ENCODE data around the gene CLEC2B. TPM values are rescaled to one million over a fixed set of nuclear protein-coding genes. Genes with fewer than 3 reads are reported as not detected.

CLEC2B gene
- total RNA-seq, 1 donor from 2014 or later, result 78.8 TPM

DNA sequence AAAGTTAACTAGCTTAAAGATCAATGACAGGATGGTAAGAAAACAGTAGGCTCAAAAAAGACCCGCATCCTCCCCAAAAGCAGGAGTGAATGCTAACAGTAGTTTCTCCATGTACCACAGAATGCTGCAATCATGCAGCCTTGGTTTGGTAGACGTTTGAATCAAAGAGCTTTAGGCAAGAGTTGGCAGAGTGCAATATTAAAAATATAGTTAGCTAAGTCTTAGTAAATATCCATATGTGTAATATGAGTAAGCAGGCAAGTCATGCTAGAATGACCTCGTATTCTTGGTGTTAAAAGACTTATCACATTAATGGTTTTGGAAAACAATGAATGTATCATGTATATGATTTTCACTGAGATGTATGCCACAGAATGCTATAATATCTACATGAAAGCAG lies 60.6 kb downstream of the CLEC2B start:
- no peak for DNase-seq

DNA sequence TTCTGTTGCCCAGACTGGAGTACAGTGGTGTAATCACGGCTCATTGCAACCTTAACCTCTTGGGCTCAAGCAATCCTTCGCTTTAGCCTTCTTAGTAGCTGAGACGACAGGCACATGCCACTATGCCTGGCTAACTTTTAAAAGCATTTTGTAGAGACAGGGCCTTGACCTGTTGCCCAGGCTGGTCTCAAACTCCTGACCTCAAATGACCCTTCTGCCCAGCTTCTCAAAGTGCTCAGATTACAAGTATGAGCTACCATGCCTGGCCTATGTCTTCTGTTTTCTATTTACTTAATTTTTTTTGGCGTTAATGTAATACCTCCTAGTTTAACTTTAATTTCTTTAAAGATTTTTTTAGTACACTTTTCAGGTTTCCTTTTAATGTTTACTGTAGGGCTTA lies 62.4 kb downstream of the CLEC2B start:
- no peak for DNase-seq

DNA sequence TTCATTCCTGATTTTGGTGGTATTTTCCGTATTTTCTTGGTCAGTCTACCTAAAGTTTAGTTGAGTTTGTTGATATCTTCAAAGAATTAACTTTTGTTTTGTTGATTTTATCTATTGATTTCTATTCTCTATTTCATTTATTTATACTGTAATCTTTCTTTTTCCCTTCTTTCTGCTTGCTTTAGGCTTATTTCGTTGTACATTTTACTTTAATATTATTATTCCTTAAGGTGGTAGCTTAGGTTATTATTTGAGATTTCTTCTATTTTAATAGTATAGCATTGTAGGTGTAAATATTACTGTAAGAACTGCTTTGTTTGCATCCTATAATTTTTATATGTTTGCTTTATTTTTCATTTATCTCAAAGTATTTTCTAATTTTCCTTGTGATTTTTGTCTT lies 63.3 kb downstream of the CLEC2B start:
- DNase-seq, result no peak

Other genes with a start within 250 kb of the CLEC2B start
- 1.2 and 2.4 TPM in 2 replicates for gene CLEC2D, start 199.6 kb downstream of the CLEC2B start, total RNA-seq
- not detected in 2 replicates for gene CLECL1, start 136.3 kb downstream of the CLEC2B start, total RNA-seq
- gene CD69, start 108.5 kb downstream of the CLEC2B start, total RNA-seq, result 0.23 and 1.5 TPM in 2 replicates
- gene KLRF1, start 41.9 kb downstream of the CLEC2B start, total RNA-seq, result not detected in 2 replicates
- gene KLRF2, start 12.1 kb upstream of the CLEC2B start, total RNA-seq, result not detected in 2 replicates
- gene CLEC2A, start 63.0 kb upstream of the CLEC2B start, total RNA-seq, result not detected in 2 replicates
- not detected in 2 replicates for gene CLEC12A, start 102.1 kb upstream of the CLEC2B start, total RNA-seq
- gene CLEC1B, start 129.8 kb upstream of the CLEC2B start, total RNA-seq, result not detected in 2 replicates
- under 0.01 and 0.19 TPM in 2 replicates for gene CLEC12B, start 141.3 kb upstream of the CLEC2B start, total RNA-seq
- gene CLEC9A, start 161.3 kb upstream of the CLEC2B start, total RNA-seq, result not detected in 2 replicates
- 16.2 and 26.2 TPM in 2 replicates for gene CLEC1A, start 229.6 kb upstream of the CLEC2B start, total RNA-seq

All from dermis blood vessel endothelial cell (primary cell).